Measurements from ENCODE around the gene NELL1.
"Not testable (repeated sequence)": the region's sequence is repeated elsewhere in the genome, so short reads cannot be mapped to it uniquely, and the experiment has no call there.

The NELL1 gene

GRCh38 chr11:21254790-21255189 lies 585.4 kb downstream of the NELL1 start:
- DNase-seq: no peak

GRCh38 chr11:21257461-21257860 lies 588.1 kb downstream of the NELL1 start:
- DNase-seq: no peak

DNA sequence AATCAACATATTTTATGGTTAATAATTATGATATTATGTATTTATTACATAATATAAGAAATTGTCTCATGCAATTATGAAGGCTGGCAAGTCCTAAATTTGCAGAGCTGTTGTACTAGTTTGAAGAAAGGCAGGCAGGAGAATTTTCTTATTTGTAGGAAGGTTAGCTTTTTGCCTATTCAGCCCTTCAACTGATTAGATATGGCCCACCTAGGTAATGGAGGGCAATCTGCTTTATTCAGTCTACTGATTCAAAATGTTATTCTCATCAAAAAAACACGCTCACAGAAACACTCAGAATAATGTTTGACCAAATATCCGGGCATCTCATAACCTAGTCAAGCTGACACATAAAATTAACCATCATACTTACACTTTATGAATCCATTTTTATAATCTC lies 589.0 kb downstream of the NELL1 start:
- DNase-seq: no peak

DNA sequence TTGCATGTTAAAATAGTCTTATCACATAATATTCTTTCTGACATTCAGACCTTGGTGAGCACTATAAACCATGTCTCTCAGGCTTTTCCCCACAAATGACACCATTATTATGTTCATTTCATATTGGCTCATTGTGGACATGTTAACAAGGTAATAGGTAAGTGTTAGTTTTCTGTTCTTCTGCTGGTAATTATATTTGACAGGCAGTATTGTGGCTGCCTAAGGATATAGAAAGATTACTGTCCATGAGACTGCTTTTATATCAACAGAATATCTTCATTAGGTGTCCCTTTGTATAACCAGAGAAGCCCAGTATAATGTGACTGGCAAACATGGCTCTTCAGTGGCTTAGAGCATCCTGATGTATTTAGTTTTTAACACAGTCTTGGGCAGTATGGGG lies 590.7 kb downstream of the NELL1 start:
- DNase-seq: no peak

- DNase-seq: no peak
These were observed 593.6 kb downstream of the NELL1 start for GRCh38 chr11:21262992-21263391.

DNA sequence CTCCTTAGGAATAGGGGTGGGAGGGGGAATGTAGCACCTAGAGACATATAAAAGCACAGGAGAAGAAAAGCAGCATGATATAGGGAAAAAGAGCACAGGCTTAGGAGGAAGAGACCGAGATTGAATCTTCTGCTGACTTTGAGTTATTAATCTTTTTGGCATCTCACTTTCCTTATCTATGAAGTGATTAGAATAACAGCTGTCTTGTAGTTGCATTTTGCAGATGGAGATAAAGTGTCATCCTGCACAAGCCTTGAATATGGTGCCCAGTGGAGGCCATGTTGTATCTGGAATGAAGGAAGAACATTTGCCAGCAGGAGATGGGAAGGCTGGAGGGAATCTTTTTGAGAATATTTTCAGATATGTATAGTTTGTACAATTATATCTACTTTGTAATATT lies 594.7 kb downstream of the NELL1 start:
- no peak for DNase-seq

DNA sequence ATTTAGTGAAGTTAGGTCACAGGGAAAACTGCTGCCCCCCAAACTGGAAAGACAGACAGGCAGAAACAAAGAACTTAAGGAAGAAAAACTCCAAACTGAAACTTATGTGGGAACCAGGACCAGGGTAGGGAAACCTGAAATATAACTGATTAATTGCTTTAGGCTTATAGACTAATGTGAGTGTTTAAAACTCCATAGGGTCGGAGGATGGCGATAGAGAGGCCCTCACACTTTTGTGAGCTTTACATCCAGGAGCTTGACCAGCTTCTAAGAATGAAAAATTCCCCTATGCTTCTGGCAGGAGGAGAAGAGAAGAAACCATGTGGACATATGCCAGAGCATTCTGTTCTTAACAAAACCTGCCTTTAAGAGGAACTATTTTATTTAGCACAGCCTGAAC lies 598.6 kb downstream of the NELL1 start:
- DNase-seq: no peak

- not testable (repeated sequence) for DNase-seq
These were observed 602.8 kb downstream of the NELL1 start for GRCh38 chr11:21272139-21272538.

GRCh38 chr11:21278840-21279239 lies 609.5 kb downstream of the NELL1 start:
- no peak for DNase-seq

GRCh38 chr11:21285104-21285503 lies 615.7 kb downstream of the NELL1 start:
- no peak for DNase-seq

- no peak for DNase-seq
These were observed 620.3 kb downstream of the NELL1 start for GRCh38 chr11:21289686-21290085.

GRCh38 chr11:21295508-21295907 lies 626.1 kb downstream of the NELL1 start:
- no peak for DNase-seq

DNA sequence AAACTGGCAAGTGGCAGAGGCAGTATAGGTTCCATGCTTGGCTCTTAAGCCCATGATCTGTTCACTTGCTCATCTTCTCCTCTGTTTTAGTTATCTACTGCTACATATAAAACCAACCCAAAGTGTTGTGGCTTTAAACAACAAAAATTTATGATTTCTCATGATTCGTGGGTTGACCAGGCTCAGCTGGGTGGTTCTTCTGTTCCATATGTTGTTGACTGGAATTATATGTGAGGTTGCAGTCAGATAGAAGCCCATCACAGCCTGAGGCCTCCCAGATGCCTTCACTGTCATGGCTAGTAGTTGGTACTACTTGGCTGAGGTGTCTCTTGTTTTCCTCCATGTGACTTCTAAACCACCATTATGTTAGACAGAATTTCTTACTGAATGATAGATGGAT lies 632.6 kb downstream of the NELL1 start:
- no peak for DNase-seq

DNA sequence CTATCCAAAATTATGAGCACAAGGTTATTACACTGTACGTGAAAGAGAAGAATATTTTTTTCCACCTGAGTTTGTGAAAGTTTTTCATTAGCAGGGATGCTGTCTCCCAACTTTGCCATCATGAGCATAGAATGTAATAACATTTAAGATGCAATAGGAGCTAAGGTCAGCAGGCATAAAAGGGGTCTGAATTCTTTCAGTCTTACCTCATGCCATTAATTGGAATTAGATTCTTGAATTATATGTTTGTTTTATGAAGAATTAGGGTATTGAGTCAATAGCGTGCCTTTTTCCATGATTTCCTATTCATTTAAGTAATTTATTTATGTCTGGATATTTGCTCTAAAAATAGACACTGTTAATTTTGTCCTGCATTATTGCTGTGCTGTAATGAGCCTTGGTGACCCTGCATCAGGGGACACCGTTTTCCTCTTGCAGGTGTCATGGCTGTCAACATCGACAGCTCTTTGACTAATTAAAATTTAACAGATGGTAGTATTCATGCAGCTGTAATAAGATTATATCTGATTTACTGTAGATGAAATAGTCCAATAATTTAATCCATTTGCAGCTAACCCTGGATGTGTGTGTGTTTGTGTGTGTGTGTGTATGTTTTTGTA lies 637.5 kb downstream of the NELL1 start:
- DNase-seq: no peak

GRCh38 chr11:21307874-21308273 lies 638.5 kb downstream of the NELL1 start:
- no peak for DNase-seq

DNA sequence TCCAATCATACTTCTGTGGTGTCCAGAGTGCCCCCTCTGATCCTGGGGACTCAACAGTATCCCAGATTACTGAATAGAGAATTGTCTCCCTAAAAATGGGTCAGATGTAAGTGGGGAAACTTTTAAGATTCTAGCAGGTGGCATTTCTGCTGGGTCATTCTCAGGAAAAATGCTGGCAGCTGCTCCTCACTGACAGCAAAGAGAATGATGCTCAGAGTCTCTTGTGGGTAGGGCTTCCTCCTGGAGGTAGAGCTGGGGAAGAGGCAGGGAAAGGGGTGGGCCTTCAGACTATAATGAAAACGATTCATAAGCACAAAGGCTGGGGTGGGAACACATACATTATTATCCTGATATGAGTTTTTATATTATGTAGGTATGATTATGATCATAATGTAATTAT lies 647.2 kb downstream of the NELL1 start:
- peak in 1 of 2 experiments; percentile 11 for DNase-seq

- DNase-seq: no peak
These were observed 651.7 kb downstream of the NELL1 start for GRCh38 chr11:21321072-21321471.

- no peak for DNase-seq
These were observed 652.1 kb downstream of the NELL1 start for GRCh38 chr11:21321530-21321929.

- DNase-seq: no peak
These were observed 654.2 kb downstream of the NELL1 start for GRCh38 chr11:21323617-21324016.

DNA sequence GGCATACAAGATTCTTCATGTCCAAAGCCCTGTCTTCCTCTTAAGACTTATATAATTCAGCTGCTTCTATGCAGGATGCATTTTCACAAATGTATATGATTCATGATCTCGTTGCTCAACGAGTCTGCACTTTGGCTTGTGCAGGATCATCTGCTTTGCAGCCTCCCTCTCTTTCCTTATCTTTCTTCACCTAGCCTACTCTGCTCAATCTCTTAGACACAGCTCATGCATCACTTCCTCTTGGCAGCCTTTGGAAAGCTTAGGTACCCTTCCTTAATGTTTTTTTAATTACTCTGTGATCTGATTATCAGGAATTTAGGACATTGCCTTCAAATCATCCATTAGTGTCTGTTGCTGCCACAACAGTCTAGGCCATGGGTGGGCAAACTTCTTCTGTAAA lies 673.8 kb downstream of the NELL1 start:
- DNase-seq: no peak

- no peak for DNase-seq
These were observed 677.0 kb downstream of the NELL1 start for GRCh38 chr11:21346361-21346760.

- no peak for DNase-seq
These were observed 681.2 kb downstream of the NELL1 start for GRCh38 chr11:21350613-21351012.

DNA sequence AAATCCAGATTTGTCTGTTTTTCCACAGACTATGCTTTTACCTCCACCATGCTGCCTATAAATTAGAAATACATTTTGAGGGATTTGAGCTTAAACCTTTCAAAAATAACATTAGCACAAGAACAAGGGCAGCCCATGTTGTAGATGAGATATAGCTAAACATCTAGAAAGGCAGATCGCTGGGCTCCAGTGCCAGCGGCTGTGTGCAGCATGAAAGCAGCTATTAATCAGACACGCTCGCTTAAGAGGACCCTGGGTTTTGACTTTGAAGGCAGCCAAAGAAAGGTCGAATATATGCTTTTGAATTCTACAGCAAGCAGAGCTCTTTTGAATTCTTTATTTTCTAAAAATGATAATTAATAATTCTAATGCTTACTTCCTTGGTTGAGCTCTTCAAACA lies 684.0 kb downstream of the NELL1 start:
- no peak for DNase-seq

DNA sequence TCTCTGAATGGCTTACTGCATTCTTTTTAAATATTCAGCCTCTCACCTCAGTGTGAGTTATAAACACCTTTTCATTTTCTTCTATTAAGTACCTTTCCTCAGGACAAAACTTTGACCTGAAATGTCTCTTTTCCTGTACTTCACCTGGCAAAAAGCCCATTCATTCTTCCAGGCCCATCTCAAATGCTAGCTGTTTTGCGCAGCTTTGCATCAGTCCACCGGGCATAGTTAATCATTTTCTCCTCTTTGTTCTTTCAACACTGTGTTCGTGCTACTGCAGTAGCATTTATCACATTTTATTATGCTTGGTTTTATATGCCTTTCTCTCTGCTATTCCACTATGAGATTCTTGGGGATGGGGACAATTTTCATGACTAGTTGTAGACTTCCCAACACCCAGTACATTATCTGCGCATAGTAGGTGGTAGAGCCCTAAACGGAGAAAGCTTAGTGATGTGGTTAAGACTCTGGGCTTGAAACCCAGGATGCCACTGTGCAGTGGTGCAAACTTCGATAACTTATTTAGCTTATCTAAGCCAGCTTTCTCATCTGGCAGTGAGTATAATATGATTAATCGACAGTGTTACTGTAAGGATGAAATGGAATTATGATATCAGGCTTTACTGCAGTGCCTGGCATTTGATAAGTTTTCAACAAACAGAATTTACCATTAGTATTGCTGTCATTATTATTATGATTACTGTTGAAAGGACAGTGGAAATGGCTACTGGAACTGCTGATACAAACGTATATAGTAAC lies 695.7 kb downstream of the NELL1 start:
- DNase-seq: no peak

- DNase-seq: no peak
These were observed 700.6 kb downstream of the NELL1 start for GRCh38 chr11:21369947-21370346.
